Endothelial cell of umbilical vein (primary cell): ENCODE measurements around the gene PTGFRN. TPM values are rescaled to one million over a fixed set of nuclear protein-coding genes. Genes with fewer than 3 reads are reported as not detected.

Source experiments
- BruUV-seq: library from RNA; stranded (reverse); fragments of 400-500 nt; replicated peaks from 2 replicates; lab custom pipeline; 2021; lab: Mats Ljungman, UMichigan
- CTCF ChIA-PET: fragments of 300-600, 350-600 bp; sonication (Branson Sonifier 250); formaldehyde crosslinking; loops from one replicate; lab custom pipeline; 2021; ENCODE audit warnings: antibody characterized with exemption, inconsistent platforms; lab: Charles Lee
- POLR2A ChIA-PET: fragments of 300-600, 350-600 bp; sonication (Branson Sonifier 250); formaldehyde crosslinking; loops from one replicate; lab custom pipeline; 2021; ENCODE audit warnings: antibody characterized with exemption, inconsistent platforms; lab: Charles Lee
- DNase-seq: peaks from one replicate; pipeline ENCODE4 v3.0.0-alpha.2; 2011; ENCODE audit warnings: low read depth, low spot score
- FAIRE-seq: peaks from 2 replicates; lab custom pipeline; 2011; peaks lifted over from hg19 to GRCh38; lab: Jason Lieb, UNC
- H2AFZ ChIP-seq: 2 replicates; pipeline ENCODE4 v1.6.0; 2012; ENCODE audit warnings: low read depth, low read length, control low read depth, inconsistent platforms
- H3K27ac ChIP-seq: 2 replicates; pipeline ENCODE4 v1.5.1; 2011; ENCODE audit warnings: low read depth, mild to moderate bottlenecking, control low read depth, low read length, moderate library complexity; ENCODE audit not compliant: insufficient read depth
- H3K27me3 ChIP-seq, 2 experiments: 2 replicates each; pipeline versions ENCODE4 v1.6.0 to v1.6.1; 2011; ENCODE audit warnings: low read length in 2 of 2, mixed read lengths in 1 of 2; ENCODE audit not compliant: control insufficient read depth in 2 of 2, insufficient read depth in 2 of 2
- H3K36me3 ChIP-seq, 2 experiments: 2 replicates in 1 of 2; 3 replicates in 1 of 2; pipeline ENCODE4 v1.5.1; 2011; ENCODE audit warnings: low read length in 2 of 2, mild to moderate bottlenecking in 1 of 2, moderate library complexity in 1 of 2; ENCODE audit not compliant: control insufficient read depth in 2 of 2, insufficient read depth in 2 of 2; ENCODE audit errors: extremely low read depth in 1 of 2
- H3K4me1 ChIP-seq: 3 replicates; pipeline ENCODE4 v1.5.1; 2011; ENCODE audit warnings: mild to moderate bottlenecking, low read length; ENCODE audit not compliant: control insufficient read depth, insufficient read depth; ENCODE audit errors: extremely low read depth
- H3K4me2 ChIP-seq: 2 replicates; pipeline ENCODE4 v1.6.1; 2011; ENCODE audit warnings: low read length, control low read depth, mixed read lengths; ENCODE audit not compliant: insufficient read depth
- H3K4me3 ChIP-seq, 3 experiments: fragments of 200-600 bp in 1 of 3; sonication (generic), shearing (Covaris generic) in 1 of 3; replicated peaks in 1 of 3; 2 replicates each; pipeline ENCODE4 v1.5.1; 2011 to 2016; ENCODE audit warnings: control low read depth in 3 of 3, low read length in 3 of 3, mild to moderate bottlenecking in 2 of 3, inconsistent platforms in 1 of 3, low read depth in 1 of 3, moderate library complexity in 1 of 3; ENCODE audit not compliant: insufficient read depth in 1 of 3
- H3K79me2 ChIP-seq: 2 replicates; pipeline ENCODE4 v1.6.0; 2012; ENCODE audit warnings: low read length, inconsistent platforms; ENCODE audit not compliant: control insufficient read depth, insufficient read depth
- H3K9ac ChIP-seq: replicated peaks from 2 replicates; pipeline ENCODE3; 2011; ENCODE audit warnings: low read length, control low read depth; ENCODE audit not compliant: insufficient read depth; ENCODE audit errors: extremely low read depth
- H3K9me1 ChIP-seq: replicated peaks from 3 replicates; pipeline ENCODE4 v1.6.0; 2011; ENCODE audit warnings: mild to moderate bottlenecking, low read length; ENCODE audit not compliant: control insufficient read depth, insufficient read depth; ENCODE audit errors: extremely low read depth
- H3K9me3 ChIP-seq: replicated peaks from 2 replicates; pipeline ENCODE4 v1.5.1; 2012; ENCODE audit warnings: low read length, inconsistent platforms; ENCODE audit not compliant: control insufficient read depth, insufficient read depth
- H4K20me1 ChIP-seq: replicated peaks from 2 replicates; pipeline ENCODE3; 2011; ENCODE audit warnings: mild to moderate bottlenecking, low read length; ENCODE audit not compliant: control insufficient read depth, insufficient read depth; ENCODE audit errors: extremely low read depth
- EZH2 ChIP-seq: IDR thresholded peaks from 2 replicates; pipeline ENCODE4 v1.6.1; 2012; ENCODE audit warnings: borderline replicate concordance, low read depth, mild to moderate bottlenecking, moderate library complexity, low read length, inconsistent platforms; ENCODE audit not compliant: severe bottlenecking
- GATA2 ChIP-seq: IDR thresholded peaks from 2 replicates; pipeline ENCODE4 v1.7.0; 2011; ENCODE audit warnings: low read depth, mild to moderate bottlenecking, moderate library complexity, mixed read lengths, low read length; ENCODE audit not compliant: insufficient read length, insufficient read depth
- MYC ChIP-seq: IDR thresholded peaks from one replicate; pipeline ENCODE4 v1.6.1; 2011; ENCODE audit warnings: mild to moderate bottlenecking, low read depth, low read length
- POLR2AphosphoS5 ChIP-seq: IDR thresholded peaks from 2 replicates; pipeline ENCODE4 v1.6.1; 2012; ENCODE audit warnings: low read depth, mild to moderate bottlenecking, control low read depth, low read length, moderate library complexity; ENCODE audit not compliant: insufficient read depth
- dilution Hi-C: fragments of 300-500 bp; cut with MboI; formaldehyde crosslinking; loops from one replicate; pipeline ENCODE4 v1.15.0; 2019; ENCODE audit warnings: low sequenced_read_pairs; ENCODE audit not compliant: extremely low pct_ligation_motif_present
- intact Hi-C: fragments of 100-400 bp; cut with micrococcal nuclease; formaldehyde crosslinking; loops from one replicate; pipeline ENCODE4 v1.10.0; 2022
- polyA plus RNA-seq, 4 experiments: library from polyadenylated mRNA; depleted of rRNA in 3 of 4; stranded (reverse) in 3 of 4; unstranded in 1 of 4; fragments of >200 nt; gene quantifications; 2 replicates each; pipeline versions ENCODE4 v1.2.1 to v1.2.3, GENCODE V29; 2011 to 2012; ENCODE audit warnings: missing spikeins in 1 of 4
- small RNA-seq: library from RNA; depleted of rRNA; stranded (forward); fragments of <200 nt; gene quantifications from one replicate; pipeline ENCODE3, GENCODE V24; 2012; ENCODE audit warnings: low replicate concordance, low read depth; ENCODE audit not compliant: insufficient read depth, insufficient read length
- total RNA-seq: library from RNA; stranded (reverse); gene quantifications from 2 replicates; pipeline ENCODE4 v1.2.3, GENCODE V29; 2021
- TF ChIP-seq, protein P1 (sequence below): IDR thresholded peaks from 2 replicates; pipeline ENCODE4 v1.6.1; 2011; ENCODE audit not compliant: insufficient read depth, insufficient read length

PTGFRN gene
- total and polyA plus RNA-seq, 2 donors (not counting 3 experiments of a cell fraction or from before 2014, with no cell fraction given): 39.6 to 60.7 TPM

DNA sequence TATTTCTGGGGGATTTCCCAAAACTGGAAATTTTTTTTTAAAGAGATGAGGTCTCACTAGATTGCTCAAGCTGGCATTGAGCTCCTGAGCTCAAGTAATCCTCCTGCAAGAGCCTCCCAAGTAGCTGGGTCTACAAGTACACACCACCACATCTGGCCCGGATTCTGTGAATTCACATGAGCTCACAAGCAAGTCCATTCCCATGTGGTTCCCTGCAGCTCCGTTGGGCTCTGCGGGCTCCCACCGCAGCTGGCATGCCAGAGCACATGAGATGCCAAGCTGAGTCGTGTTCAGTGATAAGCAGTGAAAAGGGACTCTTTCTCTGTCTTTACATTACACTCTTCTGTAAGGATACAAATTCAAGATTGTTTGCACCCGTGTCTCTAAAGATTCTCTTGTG is 128.5 kb downstream of the PTGFRN start:
- no peaks in the 10 kb centered on the region for H3K36me3 ChIP-seq
- H3K27me3 ChIP-seq: peaks cover 2% of the 10 kb centered on the region in 2 experiments
- FAIRE-seq (no peak), DNase-seq (no peak)
- TF ChIP-seq GATA2: no peak
- TF ChIP-seq MYC: no peak
- no peak for TF ChIP-seq EZH2
- no peak for TF ChIP-seq POLR2AphosphoS5
- TF ChIP-seq, protein P1, sequence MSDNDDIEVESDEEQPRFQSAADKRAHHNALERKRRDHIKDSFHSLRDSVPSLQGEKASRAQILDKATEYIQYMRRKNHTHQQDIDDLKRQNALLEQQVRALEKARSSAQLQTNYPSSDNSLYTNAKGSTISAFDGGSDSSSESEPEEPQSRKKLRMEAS: no peak
- no peak overlapping the region for H2AFZ ChIP-seq
- dilution Hi-C loops: no loop called here
- ChIA-PET POLR2A (no interaction called here), CTCF (interaction anchor here (0.9 to 1.4 kb wide), 2 partner anchors 11 to 13 kb away, joined by 3 read pairs; no protein-coding TSS in a partner anchor)
- no TSS peak for BruUV-seq
- no peak overlapping the region for H3K27ac ChIP-seq
- no peaks in the 10 kb centered on the region for H3K9me1 ChIP-seq
- H3K4me2 ChIP-seq: no peak overlapping the region
- H3K9ac ChIP-seq: no peak overlapping the region
- intact Hi-C loops: no loop called here
- H3K4me1 ChIP-seq: peaks cover 4% of the 10 kb centered on the region
- no peaks in the 10 kb centered on the region for H3K79me2 ChIP-seq
- H3K9me3 ChIP-seq: no peaks in the 10 kb centered on the region
- H3K4me3 ChIP-seq: no peak overlapping the region
- no peaks in the 10 kb centered on the region for H4K20me1 ChIP-seq

Small RNAs within 50 kb of the gene (small RNA-seq; reads per million reads assigned to genes)
- gene RNA5SP55: not detected

Other genes with a start within 250 kb of the PTGFRN start
- 0.76 and 2.2 TPM in 2 replicates for gene IGSF3, start 242.2 kb upstream of the PTGFRN start, total RNA-seq
- 0.63 and 0.64 TPM in 2 replicates for gene IGSF3, start 242.2 kb upstream of the PTGFRN start, polyA plus RNA-seq
- not detected in 2 replicates for gene CD2, start 155.5 kb upstream of the PTGFRN start, total RNA-seq
- not detected in 2 replicates for gene CD2, start 155.5 kb upstream of the PTGFRN start, polyA plus RNA-seq
- gene CD101, start 91.8 kb downstream of the PTGFRN start, total RNA-seq: 0.30 and 0.97 TPM in 2 replicates
- 0.04 and 0.48 TPM in 2 replicates for gene CD101, start 91.8 kb downstream of the PTGFRN start, polyA plus RNA-seq
- 44.1 and 44.4 TPM in 2 replicates for gene TTF2, start 150.4 kb downstream of the PTGFRN start, total RNA-seq
- gene TTF2, start 150.4 kb downstream of the PTGFRN start, polyA plus RNA-seq: 7.0 and 8.8 TPM in 2 replicates
- 2.9 and 3.3 TPM in 2 replicates for gene TRIM45, start 211.8 kb downstream of the PTGFRN start, total RNA-seq
- gene TRIM45, start 211.8 kb downstream of the PTGFRN start, polyA plus RNA-seq: 3.1 TPM in 2 replicates